ENCODE results near the gene MRPL19. TPM values are rescaled to one million over a fixed set of nuclear protein-coding genes. Genes with fewer than 3 reads are reported as not detected.

MRPL19 gene
- total RNA-seq, 1 experiment from 2014 or later, result 65.4 TPM

DNA sequence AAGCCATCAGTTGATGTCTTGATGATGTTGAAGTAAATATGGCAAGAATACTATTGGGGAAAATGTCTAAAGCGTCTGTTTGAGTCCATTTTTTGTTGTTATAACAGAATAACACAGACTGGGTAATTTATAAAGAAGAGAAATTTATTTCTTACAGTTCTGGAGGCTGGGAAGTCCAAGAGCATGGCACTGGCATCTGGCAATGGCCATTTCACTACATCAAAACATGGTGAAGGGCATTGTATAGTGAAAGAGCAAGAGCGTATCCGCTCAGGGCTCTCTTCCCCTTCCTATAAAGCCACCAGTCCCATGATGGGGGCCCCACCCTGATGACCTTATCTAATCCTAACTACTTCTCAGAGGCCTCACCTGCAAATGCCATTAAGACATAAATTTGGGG is 29.6 kb upstream of the MRPL19 start:
- Mint-ChIP-seq H3K27me3 (ENCODE audit: insufficient read depth, unreplicated experiment) (no peaks in the 10 kb centered on the region), H3K9me3 (ENCODE audit: unreplicated experiment) (no peaks in the 10 kb centered on the region), H3K4me3 (ENCODE audit: unreplicated experiment) (no peak overlapping the region), H3K4me1 (ENCODE audit: insufficient read depth, unreplicated experiment) (peaks cover 30% of the 10 kb centered on the region), H3K27ac (ENCODE audit: low read depth, unreplicated experiment) (no peak overlapping the region), H3K36me3 (ENCODE audit: insufficient read depth, unreplicated experiment) (peaks cover 5% of the 10 kb centered on the region)
- TF ChIP-seq CTCF (IDR thresholded peaks at IDR 0.05; ENCODE audit: unreplicated experiment), result no peak
- no peak for DNase-seq (ENCODE audit: unreplicated experiment)
- CTCF ChIA-PET, result interaction anchor here (5.6 kb wide), 2 partner anchors 14 to 151 kb away, joined by 43 to 108 read pairs; no protein-coding TSS in a partner anchor
- intact Hi-C loops (cut with micrococcal nuclease), result no loop called here
- POLR2A ChIA-PET, result no interaction called here
- BruUV-seq (replicated peaks), result no TSS peak

GRCh38 chr2:75619956-75620740 is 26.4 kb upstream of the MRPL19 start:
- peak overlapping the region; percentile 57 for H3K27ac Mint-ChIP-seq (ENCODE audit: low read depth, unreplicated experiment)
- intact Hi-C loops (cut with micrococcal nuclease), result loop anchor here (5.0 kb wide), 1 partner anchor 928 kb away; no protein-coding TSS in a partner anchor
- BruUV-seq (replicated peaks), result no TSS peak

GRCh38 chr2:75621228-75621627 is 25.4 kb upstream of the MRPL19 start:
- Mint-ChIP-seq H3K36me3 (ENCODE audit: insufficient read depth, unreplicated experiment) (peaks cover 8% of the 10 kb centered on the region), H3K4me3 (ENCODE audit: unreplicated experiment) (no peak overlapping the region), H3K27me3 (ENCODE audit: insufficient read depth, unreplicated experiment) (no peaks in the 10 kb centered on the region), H3K4me1 (ENCODE audit: insufficient read depth, unreplicated experiment) (peaks cover 20% of the 10 kb centered on the region), H3K27ac (ENCODE audit: low read depth, unreplicated experiment) (no peak overlapping the region), H3K9me3 (ENCODE audit: unreplicated experiment) (no peaks in the 10 kb centered on the region)
- BruUV-seq (replicated peaks), result no TSS peak
- intact Hi-C loops (cut with micrococcal nuclease), result loop anchor here (5.0 kb wide), 1 partner anchor 929 kb away; no protein-coding TSS in a partner anchor
- no peak for TF ChIP-seq CTCF (IDR thresholded peaks at IDR 0.05; ENCODE audit: unreplicated experiment)
- POLR2A ChIA-PET, result interaction anchor here (1.1 kb wide), 1 partner anchor 19 kb away, joined by 3 read pairs; no protein-coding TSS in a partner anchor
- no peak for DNase-seq (ENCODE audit: unreplicated experiment)
- CTCF ChIA-PET, result interaction anchor here (0.7 to 9.2 kb wide), 3 partner anchors 9 to 156 kb away, joined by 4 to 78 read pairs (median 10); no protein-coding TSS in a partner anchor

More at GRCh38 chr2:75619956-75620740, 26.4 kb upstream of the MRPL19 start:
- peaks cover 8% of the 10 kb centered on the region for H3K36me3 Mint-ChIP-seq (ENCODE audit: insufficient read depth, unreplicated experiment)
- DNase-seq (ENCODE audit: unreplicated experiment), result peak; percentile 40
- H3K27me3 Mint-ChIP-seq (ENCODE audit: insufficient read depth, unreplicated experiment), result no peaks in the 10 kb centered on the region
- H3K9me3 Mint-ChIP-seq (ENCODE audit: unreplicated experiment), result no peaks in the 10 kb centered on the region
- no peak for TF ChIP-seq CTCF (IDR thresholded peaks at IDR 0.05; ENCODE audit: unreplicated experiment)
- POLR2A ChIA-PET, result interaction anchor here (1.1 to 1.4 kb wide), 3 partner anchors 21 to 59 kb away, joined by 3 read pairs; partner anchors contain the start of gene EVA1A
- CTCF ChIA-PET, result interaction anchor here (0.6 to 9.2 kb wide), 8 partner anchors 8 to 155 kb away, joined by 3 to 78 read pairs (median 9); no protein-coding TSS in a partner anchor
- peaks cover 18% of the 10 kb centered on the region for H3K4me1 Mint-ChIP-seq (ENCODE audit: insufficient read depth, unreplicated experiment)
- H3K4me3 Mint-ChIP-seq (ENCODE audit: unreplicated experiment), result no peak overlapping the region

GRCh38 chr2:75622500-75622899 is 24.1 kb upstream of the MRPL19 start:
- Mint-ChIP-seq H3K27me3 (ENCODE audit: insufficient read depth, unreplicated experiment) (no peaks in the 10 kb centered on the region), H3K27ac (ENCODE audit: low read depth, unreplicated experiment) (no peak overlapping the region), H3K9me3 (ENCODE audit: unreplicated experiment) (no peaks in the 10 kb centered on the region), H3K36me3 (ENCODE audit: insufficient read depth, unreplicated experiment) (peaks cover 6% of the 10 kb centered on the region), H3K4me3 (ENCODE audit: unreplicated experiment) (no peak overlapping the region), H3K4me1 (ENCODE audit: insufficient read depth, unreplicated experiment) (peaks cover 20% of the 10 kb centered on the region)
- no TSS peak for BruUV-seq (replicated peaks)
- no peak for DNase-seq (ENCODE audit: unreplicated experiment)
- no peak for TF ChIP-seq CTCF (IDR thresholded peaks at IDR 0.05; ENCODE audit: unreplicated experiment)
- CTCF ChIA-PET, result interaction anchor here (0.6 to 9.2 kb wide), 8 partner anchors 10 to 1189 kb away, joined by 3 to 78 read pairs (median 4); no protein-coding TSS in a partner anchor
- intact Hi-C loops (cut with micrococcal nuclease), result loop anchor here (5.0 kb wide), 1 partner anchor 930 kb away; no protein-coding TSS in a partner anchor
- POLR2A ChIA-PET, result interaction anchor here (0.6 kb wide), 1 partner anchor 19 kb away, joined by 3 read pairs; no protein-coding TSS in a partner anchor
